Vagina (tissue), 2 donors: Measurements from ENCODE around the gene SEMA3E.

ENCODE experiments used
- POLR2AphosphoS5 ChIP-seq, 2 donors: sonication (generic); formaldehyde crosslinking; IDR thresholded peaks; one replicate each; pipeline ENCODE4 v1.9.0; 2017; ENCODE audit warnings: antibody characterized with exemption in 2 of 2, mild to moderate bottlenecking in 2 of 2, low read depth in 1 of 2; ENCODE audit not compliant: insufficient read depth in 1 of 2
- TF ChIP-seq, protein P1 (sequence below), 3 experiments: fragments of 450-650 bp in 2 of 3; fragments of 200-600 bp in 1 of 3; sonication (generic) in 1 of 3; IDR thresholded peaks; one replicate each; pipeline ENCODE4 v1.5.1; 2017 to 2019; ENCODE audit warnings: antibody characterized with exemption in 3 of 3, mild to moderate bottlenecking in 2 of 3, moderate library complexity in 2 of 3

DNA sequence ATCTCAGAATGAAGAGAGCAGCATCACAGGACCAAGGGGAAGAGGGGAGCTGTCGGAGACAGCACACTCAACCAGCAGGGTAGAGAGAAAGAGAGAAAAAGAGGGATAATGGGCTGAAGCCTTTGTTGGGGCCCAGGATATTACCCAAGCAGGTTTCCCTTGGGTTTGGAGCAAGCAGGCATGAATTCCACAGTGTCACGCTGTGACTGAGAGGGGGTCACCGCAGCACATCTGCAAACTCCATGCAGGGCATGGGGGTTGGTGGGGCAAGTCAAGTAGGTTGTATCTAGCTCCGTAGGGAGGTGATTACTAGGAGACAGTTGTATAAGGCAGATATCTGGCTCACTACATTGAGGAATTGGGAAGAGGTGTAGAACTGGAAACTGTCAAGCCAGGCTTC lies 42.2 kb upstream of the SEMA3E start:
- TF ChIP-seq POLR2AphosphoS5 (IDR thresholded peaks at IDR 0.05; ENCODE audit: insufficient read depth in 1 of 2, low read depth in 1 of 2): no peak
- TF ChIP-seq, protein P1, sequence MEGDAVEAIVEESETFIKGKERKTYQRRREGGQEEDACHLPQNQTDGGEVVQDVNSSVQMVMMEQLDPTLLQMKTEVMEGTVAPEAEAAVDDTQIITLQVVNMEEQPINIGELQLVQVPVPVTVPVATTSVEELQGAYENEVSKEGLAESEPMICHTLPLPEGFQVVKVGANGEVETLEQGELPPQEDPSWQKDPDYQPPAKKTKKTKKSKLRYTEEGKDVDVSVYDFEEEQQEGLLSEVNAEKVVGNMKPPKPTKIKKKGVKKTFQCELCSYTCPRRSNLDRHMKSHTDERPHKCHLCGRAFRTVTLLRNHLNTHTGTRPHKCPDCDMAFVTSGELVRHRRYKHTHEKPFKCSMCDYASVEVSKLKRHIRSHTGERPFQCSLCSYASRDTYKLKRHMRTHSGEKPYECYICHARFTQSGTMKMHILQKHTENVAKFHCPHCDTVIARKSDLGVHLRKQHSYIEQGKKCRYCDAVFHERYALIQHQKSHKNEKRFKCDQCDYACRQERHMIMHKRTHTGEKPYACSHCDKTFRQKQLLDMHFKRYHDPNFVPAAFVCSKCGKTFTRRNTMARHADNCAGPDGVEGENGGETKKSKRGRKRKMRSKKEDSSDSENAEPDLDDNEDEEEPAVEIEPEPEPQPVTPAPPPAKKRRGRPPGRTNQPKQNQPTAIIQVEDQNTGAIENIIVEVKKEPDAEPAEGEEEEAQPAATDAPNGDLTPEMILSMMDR (IDR thresholded peaks at IDR 0.05): no peak
